ENCODE measurements around the gene RPS15.

The RPS15 gene

GRCh38 chr19:1395194-1396018, 42.8 kb upstream of the RPS15 start:
- no peak overlapping the region for H3K27ac ChIP-seq (replicated peaks)
- H3K4me3 ChIP-seq (replicated peaks; ENCODE audit: insufficient read depth, low read length): no peak overlapping the region
- TF ChIP-seq GABPA (IDR thresholded peaks at IDR 0.05; ENCODE audit: low read depth): no peak
- TF ChIP-seq POLR2AphosphoS5 (IDR thresholded peaks at IDR 0.05; ENCODE audit: low read depth): no peak
- TF ChIP-seq REST (IDR thresholded peaks at IDR 0.05; ENCODE audit: insufficient replicate concordance, low read depth): no peak
- no peak for TF ChIP-seq CTCF (IDR thresholded peaks at IDR 0.05; ENCODE audit: insufficient read depth, low read length)
- no peak for TF ChIP-seq SPI1 (IDR thresholded peaks at IDR 0.05; ENCODE audit: borderline replicate concordance, low read depth)
- peaks cover under 1% of the 10 kb centered on the region for H3K27me3 ChIP-seq (ENCODE audit: insufficient read depth, poor library complexity, severe bottlenecking)
- DNase-seq (ENCODE audit: low read depth in 1 of 2, low spot score in 1 of 2): no peak

GRCh38 chr19:1396019-1396767, 42.0 kb upstream of the RPS15 start:
- DNase-seq (ENCODE audit: low read depth in 1 of 2, low spot score in 1 of 2): no peak
- TF ChIP-seq REST (IDR thresholded peaks at IDR 0.05; ENCODE audit: insufficient replicate concordance, low read depth) (no peak), CTCF (IDR thresholded peaks at IDR 0.05; ENCODE audit: insufficient read depth, low read length) (no peak), POLR2AphosphoS5 (IDR thresholded peaks at IDR 0.05; ENCODE audit: low read depth) (no peak), GABPA (IDR thresholded peaks at IDR 0.05; ENCODE audit: low read depth) (no peak), SPI1 (IDR thresholded peaks at IDR 0.05; ENCODE audit: borderline replicate concordance, low read depth) (no peak)
- H3K4me3 ChIP-seq (replicated peaks; ENCODE audit: insufficient read depth, low read length): no peak overlapping the region
- H3K27me3 ChIP-seq (ENCODE audit: insufficient read depth, poor library complexity, severe bottlenecking): peaks cover 4% of the 10 kb centered on the region
- no peak overlapping the region for H3K27ac ChIP-seq (replicated peaks)

GRCh38 chr19:1396768-1397679, 41.2 kb upstream of the RPS15 start:
- no peak overlapping the region for H3K4me3 ChIP-seq (replicated peaks; ENCODE audit: insufficient read depth, low read length)

More at GRCh38 chr19:1396768-1397679, 41.2 kb upstream of the RPS15 start:
- Histone ChIP-seq H3K27me3 (ENCODE audit: insufficient read depth, poor library complexity, severe bottlenecking) (peaks cover 5% of the 10 kb centered on the region), H3K27ac (replicated peaks) (no peak overlapping the region)
- no peak for DNase-seq (ENCODE audit: low read depth in 1 of 2, low spot score in 1 of 2)
- TF ChIP-seq REST (IDR thresholded peaks at IDR 0.05; ENCODE audit: insufficient replicate concordance, low read depth): no peak
- no peak for TF ChIP-seq SPI1 (IDR thresholded peaks at IDR 0.05; ENCODE audit: borderline replicate concordance, low read depth)
- no peak for TF ChIP-seq GABPA (IDR thresholded peaks at IDR 0.05; ENCODE audit: low read depth)
- TF ChIP-seq POLR2AphosphoS5 (IDR thresholded peaks at IDR 0.05; ENCODE audit: low read depth): no peak
- no peak for TF ChIP-seq CTCF (IDR thresholded peaks at IDR 0.05; ENCODE audit: insufficient read depth, low read length)

Data from HL-60 (cell line).